Peyer's patch (tissue), 4 donors: ENCODE measurements around the gene CYP4F22. TPM values are rescaled to one million over a fixed set of nuclear protein-coding genes. Genes with fewer than 3 reads are reported as not detected.

Source experiments
- DNase-seq, 3 donors: peaks; one replicate each; pipeline ENCODE4 v3.0.0-alpha.2; 2017 to 2019
- H3K27ac ChIP-seq, 4 donors: fragments of 200-600 bp; sonication (generic); one replicate each; pipeline ENCODE4 v1.5.1; 2016 to 2019
- H3K27me3 ChIP-seq, 2 donors: fragments of 200-600 bp; sonication (generic); one replicate each; pipeline ENCODE4 v1.5.1; 2019
- H3K36me3 ChIP-seq, 3 donors: fragments of 200-600 bp; sonication (generic); one replicate each; pipeline ENCODE4 v1.5.1; 2016 to 2019
- H3K4me1 ChIP-seq, 4 donors: fragments of 200-600 bp; sonication (generic); one replicate each; pipeline ENCODE4 v1.5.1; 2016 to 2019
- H3K4me3 ChIP-seq, 4 donors: fragments of 200-600 bp; sonication (generic); 1 replicate in 3 of 4; 2 replicates in 1 of 4; pipeline ENCODE4 v1.5.1; 2016 to 2019; ENCODE audit warnings: mild to moderate bottlenecking in 1 of 4
- H3K9me3 ChIP-seq, 4 donors: fragments of 200-600 bp; sonication (generic); one replicate each; pipeline ENCODE4 v1.5.1; 2016 to 2019; ENCODE audit warnings: mild to moderate bottlenecking in 1 of 4
- POLR2A ChIP-seq, 2 donors: fragments of 450-650 bp; IDR thresholded peaks; one replicate each; pipeline ENCODE4 v1.5.1; 2017; ENCODE audit warnings: antibody characterized with exemption in 2 of 2, mild to moderate bottlenecking in 2 of 2, moderate library complexity in 2 of 2
- total RNA-seq, 4 donors: library from RNA; depleted of rRNA; stranded (reverse); fragments of >200 nt; gene quantifications; one replicate each; pipeline ENCODE4 v1.1.0, GENCODE V29; 2016
- TF ChIP-seq, protein P1 (sequence below), 6 experiments: fragments of 450-650 bp in 4 of 6; fragments of 200-600 bp in 2 of 6; sonication (generic) in 1 of 6; IDR thresholded peaks; one replicate each; pipeline ENCODE4 v1.5.1; 2017 to 2019; ENCODE audit warnings: antibody characterized with exemption in 6 of 6, mild to moderate bottlenecking in 3 of 6, moderate library complexity in 1 of 6

CYP4F22 gene
- total RNA-seq, 4 donors from 2014 or later, result not detected

DNA sequence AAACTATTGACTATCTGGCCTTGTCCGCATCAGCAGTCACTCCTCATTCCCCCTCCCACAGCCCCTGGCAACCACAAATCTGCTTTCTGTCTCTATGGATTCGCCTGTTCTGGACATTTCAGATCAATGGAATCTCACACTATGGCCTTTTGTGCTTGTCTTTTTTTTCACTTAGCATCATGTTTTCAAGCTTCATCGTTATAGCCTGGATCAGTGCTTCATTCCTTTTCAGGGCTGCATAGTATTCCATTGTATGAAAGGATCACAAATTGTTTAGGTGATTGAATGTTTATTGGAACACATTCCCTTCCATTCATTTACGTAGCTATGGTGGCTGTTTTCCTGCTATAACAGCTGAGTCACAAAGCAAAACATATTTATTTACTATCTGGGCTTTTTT is 21.3 kb upstream of the CYP4F22 start:
- no peak overlapping the region for H3K4me3 ChIP-seq
- H3K27me3 ChIP-seq, result no peaks in the 10 kb centered on the region
- no peak for TF ChIP-seq POLR2A (IDR thresholded peaks at IDR 0.05)
- TF ChIP-seq, protein P1, sequence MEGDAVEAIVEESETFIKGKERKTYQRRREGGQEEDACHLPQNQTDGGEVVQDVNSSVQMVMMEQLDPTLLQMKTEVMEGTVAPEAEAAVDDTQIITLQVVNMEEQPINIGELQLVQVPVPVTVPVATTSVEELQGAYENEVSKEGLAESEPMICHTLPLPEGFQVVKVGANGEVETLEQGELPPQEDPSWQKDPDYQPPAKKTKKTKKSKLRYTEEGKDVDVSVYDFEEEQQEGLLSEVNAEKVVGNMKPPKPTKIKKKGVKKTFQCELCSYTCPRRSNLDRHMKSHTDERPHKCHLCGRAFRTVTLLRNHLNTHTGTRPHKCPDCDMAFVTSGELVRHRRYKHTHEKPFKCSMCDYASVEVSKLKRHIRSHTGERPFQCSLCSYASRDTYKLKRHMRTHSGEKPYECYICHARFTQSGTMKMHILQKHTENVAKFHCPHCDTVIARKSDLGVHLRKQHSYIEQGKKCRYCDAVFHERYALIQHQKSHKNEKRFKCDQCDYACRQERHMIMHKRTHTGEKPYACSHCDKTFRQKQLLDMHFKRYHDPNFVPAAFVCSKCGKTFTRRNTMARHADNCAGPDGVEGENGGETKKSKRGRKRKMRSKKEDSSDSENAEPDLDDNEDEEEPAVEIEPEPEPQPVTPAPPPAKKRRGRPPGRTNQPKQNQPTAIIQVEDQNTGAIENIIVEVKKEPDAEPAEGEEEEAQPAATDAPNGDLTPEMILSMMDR (IDR thresholded peaks at IDR 0.05), result no peak
- H3K9me3 ChIP-seq, result no peaks in the 10 kb centered on the region
- H3K36me3 ChIP-seq, result no peaks in the 10 kb centered on the region
- no peaks in the 10 kb centered on the region for H3K4me1 ChIP-seq
- DNase-seq, result no peak
- H3K27ac ChIP-seq, result no peak overlapping the region

- TF ChIP-seq, protein P1 (IDR thresholded peaks at IDR 0.05), result no peak
- no peak for TF ChIP-seq POLR2A (IDR thresholded peaks at IDR 0.05)
These were observed 19.7 kb upstream of the CYP4F22 start for GRCh38 chr19:15488489-15489226.

DNA sequence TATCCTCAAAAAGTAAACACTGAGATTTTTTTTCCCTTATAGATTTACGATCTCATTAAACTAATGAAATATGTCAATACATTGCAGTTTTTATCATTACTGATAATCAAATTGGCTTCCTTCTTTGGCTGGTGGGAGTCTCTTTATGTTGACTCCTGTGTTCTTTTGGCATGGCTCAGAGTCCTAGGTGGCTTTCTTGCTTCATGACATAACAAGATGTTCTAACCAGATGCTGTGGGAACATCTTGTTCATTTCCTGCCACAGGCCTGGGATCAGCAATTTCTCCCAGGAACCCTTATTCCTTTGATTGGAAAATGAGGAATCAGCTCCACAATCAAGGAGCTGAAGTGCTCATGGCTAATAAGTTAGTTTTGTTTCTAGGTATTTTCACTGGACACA is 13.2 kb upstream of the CYP4F22 start:
- no peaks in the 10 kb centered on the region for H3K4me1 ChIP-seq
- H3K9me3 ChIP-seq, result no peaks in the 10 kb centered on the region
- H3K27ac ChIP-seq, result no peak overlapping the region
- H3K36me3 ChIP-seq, result no peaks in the 10 kb centered on the region
- TF ChIP-seq, protein P1 (IDR thresholded peaks at IDR 0.05), result no peak
- TF ChIP-seq POLR2A (IDR thresholded peaks at IDR 0.05), result no peak
- DNase-seq, result no peak
- no peaks in the 10 kb centered on the region for H3K27me3 ChIP-seq
- H3K4me3 ChIP-seq, result no peak overlapping the region

More at GRCh38 chr19:15488489-15489226, 19.7 kb upstream of the CYP4F22 start:
- no peak overlapping the region for H3K4me3 ChIP-seq
- no peak for DNase-seq
- no peaks in the 10 kb centered on the region for H3K36me3 ChIP-seq
- no peaks in the 10 kb centered on the region for H3K9me3 ChIP-seq
- H3K27ac ChIP-seq, result no peak overlapping the region
- no peaks in the 10 kb centered on the region for H3K27me3 ChIP-seq
- no peaks in the 10 kb centered on the region for H3K4me1 ChIP-seq

- DNase-seq, result no peak
- Histone ChIP-seq H3K9me3 (no peaks in the 10 kb centered on the region), H3K4me3 (no peak overlapping the region), H3K27me3 (no peaks in the 10 kb centered on the region), H3K27ac (no peak overlapping the region), H3K4me1 (no peaks in the 10 kb centered on the region), H3K36me3 (no peaks in the 10 kb centered on the region)
- TF ChIP-seq, protein P1 (IDR thresholded peaks at IDR 0.05), result no peak
- no peak for TF ChIP-seq POLR2A (IDR thresholded peaks at IDR 0.05)
These were observed 10.0 kb upstream of the CYP4F22 start for GRCh38 chr19:15498156-15498858.

DNA sequence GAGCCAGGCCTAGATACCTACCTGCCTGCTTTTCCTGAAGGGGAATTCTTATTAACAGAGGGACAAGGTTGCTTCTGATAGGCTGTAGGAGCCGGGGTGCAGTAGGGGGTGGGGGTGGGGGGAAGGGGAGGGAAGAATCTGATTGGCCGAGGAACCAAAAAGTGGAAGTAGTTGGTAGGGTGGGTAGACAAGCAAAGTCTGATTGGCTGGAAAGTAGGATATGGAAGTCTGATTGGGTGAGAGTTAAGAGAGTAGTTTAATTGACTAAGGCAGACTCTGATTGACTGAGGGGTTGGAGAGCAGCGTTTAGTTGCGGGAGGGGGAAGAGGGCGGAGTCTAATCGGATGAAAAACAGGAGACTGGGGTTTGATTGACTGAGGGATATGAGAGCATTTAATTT is 9.4 kb upstream of the CYP4F22 start:
- no peak for DNase-seq
- H3K27ac ChIP-seq, result no peak overlapping the region
- H3K4me3 ChIP-seq, result no peak overlapping the region
- TF ChIP-seq POLR2A (IDR thresholded peaks at IDR 0.05), result no peak
- TF ChIP-seq, protein P1 (IDR thresholded peaks at IDR 0.05), result no peak
- H3K4me1 ChIP-seq, result no peaks in the 10 kb centered on the region
- H3K9me3 ChIP-seq, result no peaks in the 10 kb centered on the region
- no peaks in the 10 kb centered on the region for H3K36me3 ChIP-seq
- no peaks in the 10 kb centered on the region for H3K27me3 ChIP-seq
